Stimulated activated CD8-positive, alpha-beta memory T cell treated with anti-CD3 and anti-CD28 coated beads, Interleukin-7, amount 100 ng/mL, for 24 hours (primary cell): ENCODE data around the gene MOCS2.

Experiments used
- DNase-seq: peaks from one replicate; pipeline ENCODE4 v3.0.0-alpha.2; 2020; ENCODE audit warnings: low read depth

Gene MOCS2

GRCh38 chr5:53048248-53048647 is 61.3 kb downstream of the MOCS2 start:
- DNase-seq: no peak
